Natural killer cell (primary cell): Measurements from ENCODE around the gene TPGS1. TPM values are rescaled to one million over a fixed set of nuclear protein-coding genes. Genes with fewer than 3 reads are reported as not detected.

ENCODE experiments used
- ATAC-seq, 3 donors: fragments of 150-1000 bp in 2 of 3; fragments of 200-7000 bp in 1 of 3; cut with Tn5 transposase; 1 replicate in 1 of 3; 2 replicates in 2 of 3; pipeline ENCODE4 v1.10.0; 2021; ENCODE audit warnings: mild to moderate bottlenecking in 2 of 3, moderate library complexity in 2 of 3
- DNase-seq, 2 donors: peaks; one replicate each; pipeline versions ENCODE4 v3.0.0 to v3.0.0-alpha.2; 2013 to 2021; ENCODE audit warnings: mixed read lengths in 1 of 2
- H3K27ac ChIP-seq: one replicate; pipeline ENCODE4 v1.5.1; 2013; ENCODE audit warnings: mild to moderate bottlenecking, low read length
- H3K27me3 ChIP-seq: one replicate; pipeline ENCODE4 v1.6.1; 2013; ENCODE audit warnings: low read length; ENCODE audit not compliant: control insufficient read depth, insufficient read depth
- H3K36me3 ChIP-seq: one replicate; pipeline ENCODE4 v1.6.1; 2013; ENCODE audit warnings: low read length; ENCODE audit not compliant: control insufficient read depth, insufficient read depth
- H3K4me1 ChIP-seq: one replicate; pipeline ENCODE4 v1.6.1; 2013; ENCODE audit warnings: low read length; ENCODE audit not compliant: control insufficient read depth, insufficient read depth
- H3K4me3 ChIP-seq: one replicate; pipeline ENCODE4 v1.5.1; 2013; ENCODE audit warnings: low read length
- H3K9me3 ChIP-seq: one replicate; pipeline ENCODE4 v1.6.1; 2013; ENCODE audit warnings: low read length; ENCODE audit not compliant: control insufficient read depth, insufficient read depth
- H3K27ac Mint-ChIP-seq, 2 donors: one replicate each; pipeline ENCODE4 v1.8.0; 2022; ENCODE audit warnings: mild to moderate bottlenecking in 2 of 2, mixed read lengths in 2 of 2, moderate library complexity in 1 of 2
- H3K27me3 Mint-ChIP-seq, 2 donors: one replicate each; pipeline ENCODE4 v1.8.0; 2022; ENCODE audit warnings: low read depth in 2 of 2, mixed read lengths in 2 of 2
- H3K36me3 Mint-ChIP-seq: one replicate; pipeline ENCODE4 v1.8.0; 2022; ENCODE audit warnings: mixed read lengths
- H3K4me1 Mint-ChIP-seq, 2 donors: one replicate each; pipeline ENCODE4 v1.8.0; 2022; ENCODE audit warnings: mixed read lengths in 2 of 2
- H3K4me3 Mint-ChIP-seq: one replicate; pipeline ENCODE4 v1.8.0; 2022; ENCODE audit warnings: mild to moderate bottlenecking, moderate library complexity, mixed read lengths
- H3K9me3 Mint-ChIP-seq, 2 donors: one replicate each; pipeline ENCODE4 v1.8.0; 2022; ENCODE audit warnings: mixed read lengths in 2 of 2
- CTCF ChIP-seq: fragments of 200-600 bp; IDR thresholded peaks from one replicate; pipeline ENCODE4 v1.8.0; 2022; ENCODE audit warnings: antibody characterized with exemption
- WGBS: methylation state at CpG from one replicate; pipeline ENCODE4 v1.1.7; 2013; ENCODE audit warnings: missing lambda C conversion rate; ENCODE audit not compliant: insufficient coverage; 5-methylcytosine and 5-hydroxymethylcytosine counted together
- intact Hi-C: fragments of 100-400 bp; cut with micrococcal nuclease; formaldehyde crosslinking; loops from one replicate; pipeline ENCODE4 v1.14.2; 2022
- total RNA-seq, 4 donors: library from RNA; stranded (reverse); fragments of 120-200 nt in 1 of 4; gene quantifications; one replicate each; pipeline versions ENCODE4 v1.2.3 to v1.2.4, GENCODE V29; 2013 to 2022

Gene TPGS1
- total RNA-seq, 3 donors from 2014 or later (not counting 1 experiment from before 2014, with no cell fraction given): 18.7 to 20.6 (median 18.9) TPM

GRCh38 chr19:511101-511851 lies 4.0 kb downstream of the TPGS1 start:
- Histone ChIP-seq H3K27me3 (no peaks in the 10 kb centered on the region), H3K27ac (peak overlapping the region; percentile 98), H3K36me3 (no peaks in the 10 kb centered on the region), H3K4me1 (peaks cover 57% of the 10 kb centered on the region), H3K9me3 (no peaks in the 10 kb centered on the region), H3K4me3 (peak overlapping the region; percentile 48)
- Mint-ChIP-seq H3K4me3 (peak overlapping the region; percentile 98), H3K36me3 (no peaks in the 10 kb centered on the region), H3K27me3 (no peaks in the 10 kb centered on the region), H3K27ac (peak overlapping the region; percentile 99 to 100), H3K4me1 (peaks cover 23 to 53% of the 10 kb centered on the region in 2 donors), H3K9me3 (no peaks in the 10 kb centered on the region)
- TF ChIP-seq CTCF: no peak
- intact Hi-C loops: loop anchor here (1.0 to 5.0 kb wide), 4 partner anchors 22 to 151 kb away; partner anchors contain the start of gene RNF126
- WGBS: under 1% methylated on average over 29 of the region's 30 CpGs
- peak; percentile 47 to 67 (median 58) for ATAC-seq
- DNase-seq: peak; percentile 77 to 96

GRCh38 chr19:512547-513365 lies 5.5 kb downstream of the TPGS1 start:
- peaks cover 27 to 49% of the 10 kb centered on the region in 2 donors for H3K4me1 Mint-ChIP-seq
- DNase-seq: no peak
- no peak for TF ChIP-seq CTCF

GRCh38 chr19:513368-514165 lies 6.3 kb downstream of the TPGS1 start:
- H3K27ac Mint-ChIP-seq: peak overlapping the region in 1 of 2 donors; percentile 17
- ATAC-seq (no peak), DNase-seq (no peak)
- Histone ChIP-seq H3K36me3 (no peaks in the 10 kb centered on the region), H3K4me1 (peaks cover 44% of the 10 kb centered on the region), H3K27me3 (no peaks in the 10 kb centered on the region), H3K9me3 (no peaks in the 10 kb centered on the region), H3K27ac (peak overlapping the region; percentile 98), H3K4me3 (no peak overlapping the region)
- no peaks in the 10 kb centered on the region for H3K9me3 Mint-ChIP-seq
- intact Hi-C loops: loop anchor here (5.0 kb wide), 1 partner anchor 149 kb away; the partner anchor contains the start of gene RNF126
- no peak overlapping the region for H3K4me3 Mint-ChIP-seq
- no peaks in the 10 kb centered on the region for H3K36me3 Mint-ChIP-seq
- no peak for TF ChIP-seq CTCF
- no peaks in the 10 kb centered on the region for H3K27me3 Mint-ChIP-seq
- 93% methylated on average over 10 of the region's 10 CpGs for WGBS
- peaks cover 22 to 41% of the 10 kb centered on the region in 2 donors for H3K4me1 Mint-ChIP-seq

More at GRCh38 chr19:512547-513365, 5.5 kb downstream of the TPGS1 start:
- H3K27me3 Mint-ChIP-seq: no peaks in the 10 kb centered on the region
- H3K27me3 ChIP-seq: no peaks in the 10 kb centered on the region
- H3K9me3 Mint-ChIP-seq: no peaks in the 10 kb centered on the region
- intact Hi-C loops: loop anchor here (5.0 kb wide), 1 partner anchor 150 kb away; the partner anchor contains the start of gene RNF126
- peaks cover 52% of the 10 kb centered on the region for H3K4me1 ChIP-seq
- no peak overlapping the region for H3K4me3 ChIP-seq
- no peaks in the 10 kb centered on the region for H3K9me3 ChIP-seq
- ATAC-seq: no peak
- H3K27ac ChIP-seq: peak overlapping the region; percentile 98
- H3K27ac Mint-ChIP-seq: peak overlapping the region; percentile 99 to 100
- 75% methylated on average over 62 of the region's 62 CpGs for WGBS
- H3K36me3 ChIP-seq: no peaks in the 10 kb centered on the region
- no peak overlapping the region for H3K4me3 Mint-ChIP-seq
- no peaks in the 10 kb centered on the region for H3K36me3 Mint-ChIP-seq
